GM18520 (cell line): Measurements from ENCODE around the gene CCDC187.

ENCODE experiments used
- ATAC-seq: cut with Tn5 transposase; IDR thresholded peaks from one replicate; pipeline ENCODE4 v1.9.1; 2021; ENCODE audit not compliant: unreplicated experiment

The CCDC187 gene

DNA sequence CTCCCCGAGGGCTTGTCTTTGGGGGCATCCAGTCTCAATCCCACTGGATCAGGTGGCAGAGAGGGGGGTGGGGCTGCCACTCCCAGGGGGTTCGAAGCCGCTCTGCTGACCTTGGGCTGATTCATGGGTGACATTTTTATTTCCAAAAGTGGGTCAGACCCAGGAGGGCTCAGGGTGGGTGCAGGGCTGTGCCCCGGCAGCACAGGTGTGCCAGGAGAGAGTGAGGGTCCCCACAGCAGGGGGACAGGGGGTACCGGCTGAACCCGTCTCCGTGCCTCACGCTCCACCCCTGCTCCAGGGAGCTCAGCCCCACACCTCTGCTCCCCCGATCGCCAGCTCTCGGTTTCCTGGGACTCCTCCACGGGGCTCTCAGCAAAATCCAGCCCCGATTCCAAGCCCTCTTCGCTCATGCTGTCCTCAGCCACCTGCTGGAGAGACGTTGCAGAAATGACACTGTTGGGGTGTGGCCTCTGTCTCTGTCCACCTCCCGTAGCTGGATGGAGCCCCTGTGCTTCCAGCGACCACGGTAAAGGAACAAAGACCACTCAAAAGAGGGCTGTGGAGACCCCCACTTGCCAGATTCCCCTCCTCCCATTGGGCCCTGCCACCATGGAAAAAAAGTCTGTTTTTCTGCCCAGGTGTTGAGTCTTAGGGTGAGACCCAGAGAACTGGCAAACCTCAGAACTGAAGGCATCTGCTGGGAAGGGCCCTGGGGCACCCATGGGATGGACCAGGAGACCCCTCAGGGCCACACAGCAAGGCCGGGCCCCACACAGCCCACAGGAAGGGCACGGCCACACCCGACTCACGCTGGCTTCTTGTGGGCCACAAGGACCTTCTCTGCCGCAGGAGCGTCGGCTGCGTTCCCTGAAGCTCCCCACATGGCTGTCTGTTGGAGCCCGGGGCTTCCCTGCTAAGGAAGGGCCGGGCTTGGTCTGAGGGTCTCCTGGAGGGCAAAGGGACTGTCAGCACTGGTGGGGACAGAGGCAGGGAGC lies 47.7 kb downstream of the CCDC187 start:
- no peak for ATAC-seq

DNA sequence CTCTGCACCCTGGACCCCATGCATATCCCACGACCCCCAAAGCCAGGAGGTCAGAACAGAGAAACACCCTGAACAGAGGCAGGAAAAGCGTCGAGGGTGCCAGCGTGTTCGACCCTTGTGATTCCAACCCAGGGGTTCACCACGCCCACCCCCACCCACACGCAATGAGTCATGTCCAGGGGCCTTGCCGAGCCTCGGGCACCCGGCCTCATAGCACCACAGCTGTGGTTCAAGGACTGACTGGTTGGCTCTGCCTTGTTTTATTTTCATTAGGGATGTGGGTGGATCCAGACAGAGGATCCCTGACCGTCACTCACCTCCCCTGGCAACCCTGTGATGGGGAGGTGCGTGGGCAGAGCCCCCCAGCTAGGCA lies 48.7 kb downstream of the CCDC187 start:
- no peak for ATAC-seq

DNA sequence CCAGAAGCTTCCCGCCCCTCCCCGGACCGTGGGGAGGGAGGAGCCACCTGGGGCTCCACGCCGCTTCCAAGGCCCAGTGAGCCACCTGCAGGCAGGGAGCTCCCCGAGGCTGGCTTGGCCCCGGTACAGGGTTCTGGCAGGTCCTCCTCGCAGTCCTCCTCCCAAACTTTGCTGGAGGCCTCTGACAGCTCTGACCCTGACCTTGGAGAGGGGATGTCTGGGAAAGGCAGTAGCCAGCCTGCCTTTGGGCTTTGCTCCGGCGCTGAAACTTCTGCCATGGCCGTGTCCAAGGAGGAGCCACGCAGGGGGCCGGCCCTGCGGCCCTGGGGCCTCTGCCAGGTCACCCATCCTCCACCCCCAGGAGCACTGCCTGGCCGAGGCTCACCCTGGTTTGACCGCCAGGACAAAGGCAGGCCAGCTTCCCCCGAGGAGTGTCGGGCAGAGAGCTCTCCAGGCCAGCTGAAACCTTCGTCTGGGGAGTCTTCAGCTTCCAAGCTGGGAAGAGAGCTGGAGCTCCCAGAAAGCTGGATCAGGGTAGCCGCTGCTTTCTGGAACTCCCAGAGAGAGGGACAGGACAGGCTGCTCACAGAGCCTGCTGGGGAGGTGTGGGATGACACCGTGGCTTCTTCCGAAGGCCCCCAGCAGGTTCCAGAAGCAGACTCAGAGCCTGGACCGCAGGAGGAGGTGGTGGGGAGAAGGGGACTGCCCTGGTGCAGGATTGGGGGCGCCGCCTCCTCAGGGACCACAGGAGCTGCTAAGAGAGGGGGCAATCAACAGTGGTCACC lies 49.3 kb downstream of the CCDC187 start:
- no peak for ATAC-seq

DNA sequence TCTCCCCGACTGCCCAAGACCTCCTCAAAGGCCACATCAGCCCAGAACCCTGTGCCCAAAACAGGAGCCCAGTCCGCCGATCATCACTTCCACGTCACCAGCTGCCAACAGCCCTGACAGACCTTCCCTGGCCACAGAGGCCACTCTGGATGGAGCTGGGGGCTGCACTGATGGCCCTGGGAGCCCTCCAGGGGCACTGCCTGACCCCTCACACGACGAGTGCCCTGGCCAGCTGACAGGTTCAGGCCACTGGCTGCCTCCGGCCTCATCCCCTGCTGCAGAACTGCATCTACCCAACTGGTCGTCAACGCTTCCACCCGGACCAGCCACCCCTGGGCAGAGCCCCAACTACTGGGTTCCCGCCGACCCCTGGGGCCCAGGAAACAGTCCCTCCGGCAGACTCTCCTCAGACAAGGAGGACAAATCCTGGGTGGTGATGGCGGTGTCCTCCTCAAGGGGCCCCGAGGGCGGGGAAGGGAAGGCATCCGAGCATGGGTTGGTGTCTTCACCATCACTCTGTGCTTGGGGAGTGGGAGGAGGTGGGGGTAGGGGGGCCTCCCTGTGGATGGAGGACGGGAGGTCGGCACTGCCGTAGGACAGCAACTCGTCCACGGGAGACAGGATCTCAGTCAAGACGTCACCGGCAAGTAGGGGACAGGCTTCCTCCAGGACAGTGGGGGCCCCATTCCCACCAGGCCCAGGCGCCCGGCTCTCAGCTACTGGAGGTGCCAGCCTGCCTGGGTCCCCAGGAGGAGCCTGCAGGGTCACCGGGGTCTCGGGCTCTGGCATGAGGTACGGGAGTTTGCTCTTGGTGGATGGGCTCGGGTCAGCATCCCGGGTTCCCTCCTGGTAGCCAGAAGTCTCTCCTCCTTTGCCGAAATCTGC lies 50.4 kb downstream of the CCDC187 start:
- no peak for ATAC-seq

DNA sequence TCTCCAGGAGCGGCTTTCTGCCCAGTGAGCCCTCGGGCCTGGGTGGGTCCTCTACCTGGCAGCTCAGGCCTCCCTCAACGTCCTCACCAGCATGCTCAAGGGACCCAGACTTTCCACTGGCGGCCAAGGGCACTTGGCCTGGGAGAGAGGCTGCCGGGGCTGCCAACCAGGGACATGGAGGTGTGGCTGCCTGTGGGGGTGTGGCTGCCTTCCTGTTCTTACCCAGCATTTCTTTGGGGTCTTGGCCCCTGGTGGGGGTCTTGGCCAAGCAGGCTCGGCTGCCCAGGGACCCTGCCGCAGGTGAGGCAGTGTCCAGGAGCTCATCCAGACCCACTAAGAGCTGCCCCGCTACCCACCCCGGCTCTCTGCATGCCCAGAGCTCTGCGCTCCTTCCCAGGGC lies 51.0 kb downstream of the CCDC187 start:
- ATAC-seq: no peak

DNA sequence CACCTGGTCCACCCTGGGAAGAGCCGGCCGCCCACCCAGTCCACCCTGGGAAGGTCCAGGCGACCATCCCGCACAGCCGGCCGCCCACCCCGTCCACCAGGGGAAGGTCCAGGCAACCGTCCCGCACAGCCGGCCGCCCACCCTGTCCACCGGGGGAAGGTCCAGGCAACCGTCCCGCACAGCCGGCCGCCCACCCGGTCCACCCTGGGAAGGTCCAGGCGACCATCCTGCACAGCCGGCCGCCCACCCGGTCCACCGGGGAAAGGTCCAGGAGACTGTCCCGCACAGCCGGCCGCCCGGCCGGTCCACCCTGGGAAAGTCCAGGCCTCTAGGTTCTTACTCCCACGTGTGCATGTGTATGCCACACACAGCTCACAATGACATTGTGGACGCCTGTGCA lies 51.6 kb downstream of the CCDC187 start:
- ATAC-seq: no peak

DNA sequence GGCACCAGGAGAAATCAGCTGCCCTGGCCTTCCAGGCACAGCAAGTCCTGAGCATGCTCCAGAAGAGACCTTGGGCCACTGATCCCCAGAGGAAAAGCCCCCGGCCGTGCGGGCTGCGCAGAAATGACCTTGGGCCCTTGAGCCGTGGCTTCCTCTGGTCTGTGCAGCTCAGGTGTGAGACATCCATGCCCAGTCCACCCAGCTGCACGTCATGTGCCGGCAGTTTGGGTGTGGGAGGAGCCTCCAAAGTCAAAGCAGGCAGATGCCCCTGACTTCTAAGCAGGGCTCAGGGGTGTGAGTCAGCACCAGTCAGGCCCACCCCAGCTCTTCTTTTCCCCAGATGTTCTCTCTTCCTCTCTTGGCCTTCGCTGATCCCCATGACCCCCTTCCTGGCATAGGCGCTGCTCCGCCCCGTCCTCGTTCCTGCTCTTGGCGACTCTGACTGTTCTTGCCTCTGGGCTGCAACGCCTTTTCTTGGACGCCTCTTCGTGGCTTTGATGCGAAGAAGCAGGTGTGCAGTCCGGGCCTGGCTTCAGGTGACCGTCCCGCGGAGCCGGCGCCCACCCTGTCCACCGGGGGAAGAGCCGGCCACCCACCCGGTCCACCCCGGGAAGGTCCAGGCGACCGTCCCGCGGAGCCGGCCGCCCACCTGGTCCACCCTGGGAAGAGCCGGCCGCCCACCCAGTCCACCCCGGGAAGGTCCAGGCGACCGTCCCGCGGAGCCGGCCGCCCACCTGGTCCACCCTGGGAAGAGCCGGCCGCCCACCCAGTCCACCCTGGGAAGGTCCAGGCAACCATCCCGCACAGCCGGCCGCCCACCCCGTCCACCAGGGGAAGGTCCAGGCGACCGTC lies 52.4 kb downstream of the CCDC187 start:
- no peak for ATAC-seq

DNA sequence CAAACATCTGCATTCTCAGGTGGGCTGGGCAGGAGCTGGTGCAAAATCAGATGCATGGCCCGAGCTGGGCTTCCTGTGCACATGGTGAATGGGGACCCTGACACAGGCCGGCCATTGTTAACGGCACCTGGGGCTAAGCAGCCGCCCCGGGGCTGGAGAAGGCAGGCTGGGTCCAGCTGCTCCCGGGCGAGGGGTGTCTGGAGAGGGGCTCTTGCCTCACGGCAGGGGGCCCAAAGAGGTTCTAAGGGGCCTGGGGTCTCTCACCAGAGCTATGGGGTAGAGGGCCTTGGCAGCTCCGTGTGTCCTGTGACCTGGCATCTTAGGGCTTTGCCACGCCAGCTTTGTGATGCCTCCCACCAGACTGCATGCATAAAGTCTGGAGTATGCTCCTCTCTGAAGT lies 53.2 kb downstream of the CCDC187 start:
- ATAC-seq: no peak

DNA sequence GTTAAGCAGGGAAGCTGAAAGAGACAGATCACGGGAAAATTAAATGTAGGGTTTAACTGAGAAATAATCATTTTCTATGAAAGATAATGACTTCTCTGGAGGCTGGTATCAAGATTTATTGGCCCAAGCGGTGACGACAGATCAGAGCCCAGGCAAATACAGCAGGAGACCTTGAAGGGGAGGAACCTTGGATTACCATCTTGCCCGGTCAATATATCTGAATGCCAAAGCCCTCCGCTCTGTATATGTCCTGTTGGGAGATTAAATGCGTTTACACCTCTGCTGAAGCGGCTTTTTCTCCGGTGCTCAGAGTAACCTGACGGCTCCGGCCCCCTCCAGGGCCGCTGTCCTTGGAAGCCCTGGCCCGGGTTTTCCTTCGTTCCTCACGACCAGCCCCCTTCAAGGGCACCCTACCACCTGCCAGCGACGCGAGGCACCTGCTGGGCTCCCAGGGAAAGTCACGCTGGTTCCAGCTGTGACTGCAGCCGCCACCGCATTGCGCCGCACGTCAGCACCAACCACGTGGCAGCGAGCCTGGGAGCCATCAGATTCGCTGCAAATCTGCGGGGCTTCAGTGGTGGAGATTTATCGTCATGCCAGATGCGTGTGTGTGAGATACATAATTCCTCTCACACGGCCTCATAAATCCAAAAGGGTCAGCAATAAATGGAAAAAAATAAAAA lies 53.9 kb downstream of the CCDC187 start:
- no peak for ATAC-seq

DNA sequence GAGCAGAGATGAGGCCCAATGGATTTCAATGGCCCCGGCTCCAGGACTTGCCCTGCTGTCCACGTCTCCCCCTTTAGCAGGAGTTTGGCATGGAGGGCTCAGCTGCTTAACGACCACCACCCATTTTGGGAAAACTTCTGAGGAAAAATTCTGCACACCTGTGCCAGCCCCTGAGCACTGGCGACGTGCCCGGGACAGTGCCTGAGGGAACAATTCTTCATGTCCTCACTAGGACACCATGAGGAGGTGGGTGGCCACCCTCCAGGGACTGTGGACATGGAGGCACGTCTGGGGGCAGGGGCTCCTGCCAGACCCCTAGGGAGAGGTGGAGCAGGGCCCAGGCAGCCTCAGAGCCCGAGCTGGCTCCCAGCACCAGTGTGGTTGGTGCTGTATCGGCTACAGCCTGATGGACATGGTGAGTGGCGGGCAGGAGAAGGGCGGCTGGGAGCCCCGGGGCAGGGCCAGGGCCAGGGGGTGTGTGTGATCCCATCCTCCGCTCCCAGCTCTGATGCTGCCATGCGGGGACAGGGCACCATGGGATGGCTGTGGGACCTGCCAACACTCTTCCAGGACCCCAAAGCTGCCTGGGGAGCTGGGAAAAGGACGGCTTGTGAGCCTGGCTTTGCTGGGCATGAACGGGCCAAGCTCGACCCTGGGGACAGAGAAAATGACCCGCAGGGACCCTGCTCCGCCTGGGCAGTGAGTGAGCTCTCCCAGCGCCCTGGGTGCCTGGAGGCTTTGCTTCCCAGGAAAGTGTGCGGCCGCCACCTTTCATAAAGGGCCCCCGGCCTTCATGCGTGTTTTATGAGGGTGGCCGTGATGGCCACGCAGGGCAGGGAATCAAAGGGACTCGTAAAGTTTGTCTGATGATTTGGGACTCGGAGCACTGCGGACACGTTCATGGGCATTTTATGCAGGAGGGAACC lies 54.7 kb downstream of the CCDC187 start:
- no peak for ATAC-seq

DNA sequence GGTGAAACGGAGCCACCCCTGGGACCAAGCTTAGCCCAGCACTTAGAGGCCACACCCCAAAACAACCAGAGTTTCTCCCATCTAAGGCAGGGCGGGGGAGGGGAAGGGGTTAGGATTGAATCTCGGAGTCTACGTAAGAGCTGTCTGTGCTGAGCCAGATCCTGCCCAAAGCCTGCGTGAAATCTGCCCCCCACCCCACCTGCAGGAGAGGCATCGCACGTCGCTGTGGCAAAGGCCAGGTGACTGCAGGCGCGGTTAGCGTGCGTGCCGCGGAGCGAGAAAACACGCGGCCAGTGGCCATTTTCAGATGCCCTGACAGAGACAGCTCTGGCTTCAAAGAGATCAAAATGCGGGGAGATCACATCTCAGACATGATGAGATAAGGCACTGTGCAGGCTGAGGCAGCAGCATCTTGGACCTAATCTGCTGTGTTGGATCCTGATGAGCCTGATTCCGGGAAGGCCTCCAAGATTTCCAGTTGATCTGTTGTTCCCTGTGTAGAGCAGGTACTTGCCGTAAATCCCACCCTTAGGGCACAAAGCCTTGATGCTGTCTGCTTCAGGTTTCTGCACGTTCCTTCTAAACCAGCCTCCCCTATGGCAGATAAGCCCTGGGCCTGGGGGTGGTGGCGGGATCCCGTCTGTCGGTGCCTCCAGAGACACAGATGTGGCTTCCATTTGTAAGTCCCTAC lies 55.8 kb downstream of the CCDC187 start:
- ATAC-seq: no peak

DNA sequence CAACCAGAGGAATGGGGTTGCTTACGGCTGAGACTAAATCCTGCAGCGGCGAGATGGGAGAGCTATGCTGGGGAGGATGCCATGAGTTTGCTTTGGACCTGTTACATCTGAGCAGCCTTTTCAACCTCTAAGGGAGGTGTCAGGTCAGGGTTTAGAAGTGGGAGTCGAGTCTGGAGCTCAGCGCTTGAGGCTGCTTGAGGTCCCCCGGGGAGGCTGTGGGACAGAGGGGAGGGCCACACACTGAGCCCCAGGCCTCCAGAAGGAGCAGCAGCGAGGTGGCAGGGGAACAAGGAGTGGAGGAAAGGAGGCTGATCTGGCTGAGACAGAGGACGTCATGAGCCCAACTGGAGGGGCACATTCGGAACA lies 56.4 kb downstream of the CCDC187 start:
- ATAC-seq: no peak

DNA sequence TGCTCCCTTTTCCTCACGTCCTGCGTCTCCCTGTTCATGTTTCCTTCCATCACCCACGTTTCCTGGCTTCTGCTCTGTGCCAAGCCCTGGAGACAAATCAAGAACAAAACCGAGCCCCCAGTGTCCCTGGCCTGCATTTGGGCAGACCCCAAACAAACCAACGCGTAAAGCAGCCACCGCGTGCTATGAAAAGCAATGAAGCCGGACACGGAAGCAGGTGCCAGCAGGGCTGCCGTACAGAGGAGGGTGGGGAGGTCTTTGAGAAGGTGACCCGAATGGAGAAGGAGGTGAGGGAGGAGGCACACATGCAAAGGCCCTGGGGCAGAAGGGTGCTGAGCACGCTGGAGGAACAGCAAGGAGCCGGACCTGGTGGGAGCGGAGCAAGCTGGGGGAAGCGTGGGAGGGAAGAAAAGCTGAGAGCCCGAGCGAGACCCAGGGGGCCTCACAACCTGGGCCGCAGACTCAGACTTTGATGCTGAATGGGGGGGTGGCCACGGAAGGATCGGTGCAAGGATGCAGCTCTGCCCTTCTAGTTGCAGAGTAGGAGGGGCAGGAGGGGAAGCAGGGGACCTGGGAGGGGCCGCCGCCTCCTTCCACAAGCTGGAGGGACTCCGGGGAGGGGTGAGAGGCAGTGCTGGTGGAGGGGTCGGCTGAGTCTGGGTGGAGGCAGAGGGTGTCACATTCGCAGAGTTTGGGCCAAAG lies 56.9 kb downstream of the CCDC187 start:
- ATAC-seq: no peak

DNA sequence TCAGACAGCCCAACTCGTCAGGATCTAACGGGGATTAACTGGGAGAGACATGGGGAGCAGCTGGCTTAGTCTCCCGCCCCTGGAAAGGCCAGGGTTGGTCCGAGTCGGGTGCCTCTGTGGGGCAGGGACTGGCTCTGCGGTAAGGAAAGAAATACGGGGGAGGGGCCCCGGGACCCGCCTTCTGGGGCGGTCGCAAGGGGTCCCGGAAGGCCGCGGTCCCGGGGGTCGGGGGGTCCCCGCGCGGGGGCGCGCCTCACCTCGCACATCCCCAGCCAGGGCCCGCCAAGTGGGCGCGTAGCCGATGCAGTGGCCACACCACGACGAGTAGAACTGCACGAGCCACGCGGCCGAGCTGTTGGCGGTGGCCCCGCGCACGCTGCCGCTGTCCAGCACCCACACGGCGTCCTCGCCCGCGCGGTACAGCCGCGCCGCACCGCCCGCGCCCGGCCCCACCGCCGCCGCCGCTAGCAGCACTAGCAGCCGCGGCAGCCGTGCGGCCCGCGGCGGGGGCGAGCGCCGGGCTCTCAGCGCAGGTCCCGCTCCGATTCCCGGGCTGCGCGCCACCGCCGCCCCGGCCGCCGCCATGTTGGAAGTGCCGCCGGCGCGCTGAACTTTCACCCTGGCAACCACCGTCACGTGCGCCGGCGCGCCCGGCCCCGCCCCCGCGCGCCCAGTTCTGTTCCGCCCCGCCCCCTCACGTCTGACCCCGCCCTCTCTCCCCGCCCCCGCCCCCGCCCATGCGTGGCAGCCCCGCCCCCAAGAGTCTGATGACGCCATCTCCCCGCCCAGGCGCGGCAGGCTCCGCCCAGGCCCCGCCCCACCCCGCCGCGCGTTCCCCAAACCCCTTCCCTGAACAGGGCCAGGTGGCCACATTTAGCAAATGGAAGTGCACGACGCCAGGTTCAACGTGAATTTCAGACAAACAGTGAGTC lies 58.4 kb downstream of the CCDC187 start, which contains the start of gene QSOX2:
Gene QSOX2 (minus strand): TSS at position 594 of the 932 bp plus-strand sequence. CDS start 9 bp downstream, at position 585.
- ATAC-seq: peak; percentile 35

DNA sequence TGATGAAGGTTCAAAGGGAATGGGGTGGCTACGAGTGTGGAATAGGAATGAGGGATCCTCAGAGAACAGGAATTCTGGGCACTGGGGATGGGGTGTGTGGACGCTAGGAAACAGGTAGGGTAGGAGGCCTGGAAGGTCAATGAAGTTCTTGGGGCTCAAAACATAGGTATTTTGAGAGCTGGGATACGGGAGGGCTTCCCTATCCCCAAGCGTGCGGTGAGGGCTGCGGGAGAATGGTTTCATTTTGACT lies 59.0 kb downstream of the CCDC187 start:
- ATAC-seq: no peak

DNA sequence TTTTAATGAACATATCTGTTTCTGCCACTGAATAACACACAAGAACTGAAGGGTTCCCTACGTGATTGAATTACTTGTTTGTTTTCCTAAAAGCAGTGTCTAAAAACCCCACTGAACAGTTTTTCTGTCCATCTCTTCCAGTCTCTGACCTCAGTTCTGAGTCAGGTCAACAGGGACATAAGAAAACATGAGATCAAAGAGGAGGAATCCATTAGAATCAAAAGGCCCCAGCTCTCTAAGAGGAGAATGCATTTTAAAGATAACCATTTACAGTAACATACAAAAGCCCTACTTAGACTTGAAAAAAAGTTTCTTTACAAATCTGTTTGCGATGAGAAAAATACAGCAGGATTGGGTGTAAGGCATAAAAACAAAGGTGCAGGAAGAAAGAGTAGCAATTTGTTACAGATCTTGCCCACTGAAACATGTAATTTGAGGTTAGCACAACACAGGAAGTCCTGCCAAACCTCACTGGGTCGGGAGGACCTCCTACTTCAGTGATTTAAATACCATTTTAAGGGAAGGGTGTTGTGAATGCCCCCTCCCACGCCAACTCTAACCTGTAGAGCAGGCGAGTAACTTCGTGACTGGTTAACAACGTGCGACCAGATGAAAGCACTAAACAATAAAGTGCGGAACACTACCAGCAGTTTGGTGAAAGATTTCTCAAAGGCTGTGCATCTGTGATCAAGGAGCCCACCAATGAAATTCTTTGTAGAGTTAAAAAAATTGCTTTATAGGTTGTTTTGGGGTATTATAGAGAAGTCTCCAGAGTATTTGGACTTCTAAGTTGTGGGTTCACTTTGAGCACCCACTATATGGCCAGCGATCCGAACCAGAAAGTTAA lies 59.5 kb downstream of the CCDC187 start:
- ATAC-seq: no peak
